Measurements from ENCODE around the gene PTPRT. TPM values are rescaled to one million over a fixed set of nuclear protein-coding genes. Genes with fewer than 3 reads are reported as not detected.

Gene PTPRT
- total and polyA plus RNA-seq, 2 of the 4 experiments (the other 2 are of a cell fraction), result not detected

DNA sequence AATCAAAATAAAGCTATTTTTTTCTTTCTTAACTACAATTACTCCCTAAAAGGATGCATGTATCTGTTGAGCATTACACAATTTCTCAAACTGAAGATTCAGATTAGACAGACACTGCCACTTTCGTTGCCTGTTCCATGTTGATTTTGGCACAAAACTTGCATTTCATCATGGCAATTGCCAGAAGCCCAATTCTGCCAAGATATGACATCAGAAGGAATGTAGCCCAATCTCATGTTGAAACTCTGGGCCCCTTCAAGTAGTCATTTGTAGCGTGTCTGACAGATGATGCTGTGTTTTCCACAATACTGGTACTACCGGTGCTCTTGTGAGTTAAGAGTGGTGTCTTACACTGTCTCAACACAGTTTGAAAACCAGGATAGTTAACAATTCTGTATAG, 705.4 kb downstream of the PTPRT start:
- no peak for ATAC-seq (ENCODE audit: low read depth)
- POLR2A ChIA-PET (ENCODE audit: unreplicated experiment), result no interaction called here
- H4K5ac ChIP-seq (ENCODE audit: low read depth, low read length), result no peak overlapping the region
- dilution Hi-C loops (cut with HindIII; ENCODE audit: low sequenced_read_pairs, unreplicated experiment), result no loop called here
- H3K9me3 ChIP-seq (ENCODE audit: control insufficient read depth, insufficient read depth, low read length), result peaks cover 14% of the 10 kb centered on the region
- H3K9me1 ChIP-seq (ENCODE audit: insufficient read depth, low read length), result no peaks in the 10 kb centered on the region
- in situ Hi-C loops (cut with MboI; ENCODE audit: low sequenced_read_pairs), result no loop called here
- no peak overlapping the region for H2BK120ac ChIP-seq (ENCODE audit: low read depth, low read length)
- H2BK15ac ChIP-seq (ENCODE audit: low read depth, low read length), result no peak overlapping the region
- no peak overlapping the region for H3K27ac ChIP-seq (ENCODE audit: insufficient read depth, low read length)
- no peak overlapping the region for H3K23ac ChIP-seq (ENCODE audit: low read depth, low read length)
- no peak overlapping the region for H3K4ac ChIP-seq (ENCODE audit: low read depth, low read length)
- H3K79me1 ChIP-seq (ENCODE audit: low read depth in 1 of 2, low read length in 2 of 2), result no peaks in the 10 kb centered on the region
- H3K4me3 ChIP-seq (ENCODE audit: insufficient read depth, low read depth, low read length), result no peak overlapping the region
- no peak overlapping the region for H2BK20ac ChIP-seq (ENCODE audit: low read depth, low read length)
- no peak overlapping the region for H3K9ac ChIP-seq (ENCODE audit: low read depth, low read length)
- BruUV-seq (replicated peaks), result no TSS peak
- no peaks in the 10 kb centered on the region for H3K4me1 ChIP-seq (ENCODE audit: control insufficient read depth, insufficient read depth, low read length)
- DNase-seq, result no peak
- whole genome bisulfite sequencing, 2 experiments (ENCODE audit: extremely low coverage in 2 of 2, insufficient read length in 1 of 2), result no CpG with 5 or more reads among the region's 3 CpGs
- no peak overlapping the region for H3K14ac ChIP-seq (replicated peaks; ENCODE audit: low read depth, low read length)
- no peak overlapping the region for H2BK5ac ChIP-seq (ENCODE audit: low read depth, low read length, poor library complexity, severe bottlenecking)
- no peak overlapping the region for H3K4me2 ChIP-seq (ENCODE audit: low read depth, low read length)
- no peak overlapping the region for H4K8ac ChIP-seq (ENCODE audit: low read depth in 2 of 2, low read length in 2 of 2)
- H4K20me1 ChIP-seq (ENCODE audit: insufficient read depth, low read length), result no peaks in the 10 kb centered on the region
- no peak overlapping the region for H4K91ac ChIP-seq (ENCODE audit: insufficient read depth, low read depth, low read length)
- H2AK9ac ChIP-seq (replicated peaks; ENCODE audit: low read depth, low read length, poor library complexity), result no peak overlapping the region
- no peak overlapping the region for H3K18ac ChIP-seq (ENCODE audit: low read depth, low read length)
- no peaks in the 10 kb centered on the region for H3K27me3 ChIP-seq (ENCODE audit: control insufficient read depth, insufficient read depth, low read length)
- H2AK5ac ChIP-seq (ENCODE audit: low read depth, low read length), result no peak overlapping the region
- no peak overlapping the region for H3K56ac ChIP-seq (ENCODE audit: extremely low read depth, insufficient read depth, low read length)
- no peak overlapping the region for H2AFZ ChIP-seq (replicated peaks; ENCODE audit: low read length, poor library complexity)
- CTCF ChIA-PET, result interaction anchor here (0.6 kb wide), 1 partner anchor 31 kb away, joined by 3 read pairs; no protein-coding TSS in a partner anchor
- no peak for TF ChIP-seq RAD21 (IDR thresholded peaks at IDR 0.05; ENCODE audit: low read length)
- no peak for TF ChIP-seq SMC3 (IDR thresholded peaks at IDR 0.05; ENCODE audit: low read depth, low read length)
- no peak for TF ChIP-seq FOS (IDR thresholded peaks at IDR 0.05; ENCODE audit: low read depth, low read length)
- TF ChIP-seq POLR2A (IDR thresholded peaks at IDR 0.05; ENCODE audit: low read depth, low read length), result no peak
- intact Hi-C loops (cut with micrococcal nuclease), result no loop called here
- no peaks in the 10 kb centered on the region for H3K36me3 ChIP-seq (ENCODE audit: control insufficient read depth, insufficient read depth, low read length)

Data from IMR-90 (cell line).